Kidney (tissue), 14 donors: ENCODE measurements around the gene SELP. TPM values are rescaled to one million over a fixed set of nuclear protein-coding genes. Genes with fewer than 3 reads are reported as not detected.

Experiments used
- DNase-seq, 5 donors: peaks; one replicate each; pipeline ENCODE4 v3.0.0-alpha.2; 2013 to 2020
- FAIRE-seq: peaks from 2 replicates; lab custom pipeline; 2012; peaks lifted over from hg19 to GRCh38; lab: Jason Lieb, UNC
- H3K27ac ChIP-seq, 2 donors: one replicate each; pipeline ENCODE4 v1.7.0; 2013; ENCODE audit warnings: low read depth in 2 of 2, low read length in 2 of 2, inconsistent platforms in 1 of 2
- H3K27me3 ChIP-seq: one replicate; pipeline ENCODE4 v1.7.1; 2013; ENCODE audit warnings: low read length, inconsistent platforms; ENCODE audit not compliant: control insufficient read depth, insufficient read depth
- H3K36me3 ChIP-seq, 3 donors: one replicate each; pipeline versions ENCODE4 v1.7.0 to v1.7.1; 2013; ENCODE audit warnings: low read length in 3 of 3, control low read depth in 1 of 3, inconsistent platforms in 1 of 3; ENCODE audit not compliant: insufficient read depth in 3 of 3, control insufficient read depth in 2 of 3
- H3K4me1 ChIP-seq, 3 donors: one replicate each; pipeline versions ENCODE4 v1.7.0 to v1.7.1; 2013; ENCODE audit warnings: low read length in 3 of 3, inconsistent platforms in 1 of 3, low read depth in 1 of 3; ENCODE audit not compliant: control insufficient read depth in 2 of 3, insufficient read depth in 2 of 3
- H3K4me3 ChIP-seq, 3 donors: one replicate each; pipeline versions ENCODE4 v1.7.0 to v1.8.1; 2013; ENCODE audit warnings: low read length in 3 of 3, control low read depth in 1 of 3, inconsistent platforms in 1 of 3
- H3K9ac ChIP-seq, 3 donors: one replicate each; pipeline versions ENCODE4 v1.7.0 to v1.7.1; 2013; ENCODE audit warnings: low read length in 3 of 3, control low read depth in 1 of 3, inconsistent platforms in 1 of 3
- H3K9me3 ChIP-seq, 3 donors: one replicate each; pipeline versions ENCODE4 v1.7.0 to v1.7.1; 2013; ENCODE audit warnings: low read length in 3 of 3, control low read depth in 1 of 3, inconsistent platforms in 1 of 3; ENCODE audit not compliant: control insufficient read depth in 2 of 3, insufficient read depth in 1 of 3
- intact Hi-C: fragments of 100-400 bp; cut with DNase I; formaldehyde crosslinking; loops from one replicate; pipeline ENCODE4 v1.11.1; 2022
- polyA plus RNA-seq: library from polyadenylated mRNA; stranded (reverse); fragments of 350-450 nt; fragmentation: Illumina TruSeq; extraction: RNeasy Lipid Tissue Mini Kit (QIAGEN cat#74804); gene quantifications from one replicate; pipeline ENCODE4 v1.2.3, GENCODE V29; 2014; ENCODE audit warnings: low read depth, low replicate concordance; ENCODE audit not compliant: insufficient read depth
- total RNA-seq: library from RNA; stranded (reverse); fragmentation: NEBNext Ultra II Directional; extraction: Animal tissue kit (Norgen Biotek cat#: 25700); gene quantifications from one replicate; pipeline ENCODE4 v1.2.1, GENCODE V29; 2021
- TF ChIP-seq, protein P1 (sequence below): IDR thresholded peaks from 3 replicates; pipeline ENCODE4 v1.5.1; 2012; ENCODE audit warnings: mild to moderate bottlenecking, moderate library complexity, borderline replicate concordance; ENCODE audit not compliant: insufficient read depth; ENCODE audit errors: extremely low read depth
- donor health status: control.
- donor health status: control.
- donor health status: control.
- donor health status: control.
- donor health status: control.
- donor health status: DM: yes; HTN: yes; CAD: no.
- donor health status: Normal renal cell carcinoma (clear cell type).

The SELP gene
- total and polyA plus RNA-seq, 2 donors from 2014 or later: 12.5 to 19.4 TPM

- DNase-seq (peak in 2 of 5 donors; percentile 40 to 59), FAIRE-seq (no peak)
- H3K9me3 ChIP-seq: peaks cover 0 to 4% (median 0%) of the 10 kb centered on the region in 3 donors
- no peaks in the 10 kb centered on the region for H3K4me1 ChIP-seq
- no peaks in the 10 kb centered on the region for H3K27me3 ChIP-seq
- H3K27ac ChIP-seq: no peak overlapping the region
- H3K36me3 ChIP-seq: no peaks in the 10 kb centered on the region
- H3K4me3 ChIP-seq: no peak overlapping the region
- no peak overlapping the region for H3K9ac ChIP-seq
- TF ChIP-seq, protein P1, sequence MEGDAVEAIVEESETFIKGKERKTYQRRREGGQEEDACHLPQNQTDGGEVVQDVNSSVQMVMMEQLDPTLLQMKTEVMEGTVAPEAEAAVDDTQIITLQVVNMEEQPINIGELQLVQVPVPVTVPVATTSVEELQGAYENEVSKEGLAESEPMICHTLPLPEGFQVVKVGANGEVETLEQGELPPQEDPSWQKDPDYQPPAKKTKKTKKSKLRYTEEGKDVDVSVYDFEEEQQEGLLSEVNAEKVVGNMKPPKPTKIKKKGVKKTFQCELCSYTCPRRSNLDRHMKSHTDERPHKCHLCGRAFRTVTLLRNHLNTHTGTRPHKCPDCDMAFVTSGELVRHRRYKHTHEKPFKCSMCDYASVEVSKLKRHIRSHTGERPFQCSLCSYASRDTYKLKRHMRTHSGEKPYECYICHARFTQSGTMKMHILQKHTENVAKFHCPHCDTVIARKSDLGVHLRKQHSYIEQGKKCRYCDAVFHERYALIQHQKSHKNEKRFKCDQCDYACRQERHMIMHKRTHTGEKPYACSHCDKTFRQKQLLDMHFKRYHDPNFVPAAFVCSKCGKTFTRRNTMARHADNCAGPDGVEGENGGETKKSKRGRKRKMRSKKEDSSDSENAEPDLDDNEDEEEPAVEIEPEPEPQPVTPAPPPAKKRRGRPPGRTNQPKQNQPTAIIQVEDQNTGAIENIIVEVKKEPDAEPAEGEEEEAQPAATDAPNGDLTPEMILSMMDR: no peak
- intact Hi-C loops: no loop called here
Measured at GRCh38 chr1:169565335-169566271, 64.3 kb downstream of the SELP start.

DNA sequence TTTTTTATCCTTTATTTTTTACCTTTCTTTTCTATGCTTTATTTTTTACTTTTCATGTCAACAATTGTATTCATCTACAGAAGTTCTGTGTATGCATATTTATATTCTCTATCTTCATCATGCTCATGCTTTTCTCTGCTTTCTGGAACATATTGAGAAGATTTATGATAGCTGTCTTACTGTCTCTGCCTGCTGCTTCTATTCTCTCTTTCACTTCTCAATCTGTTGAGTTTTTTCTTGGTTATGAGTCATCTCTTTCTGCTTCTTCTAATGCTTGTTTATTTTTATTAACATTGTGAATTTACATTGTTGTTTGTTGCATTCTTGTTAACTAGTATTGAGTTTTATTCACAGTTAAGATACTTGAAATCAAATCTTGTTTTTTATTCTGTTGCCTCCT lies 66.3 kb downstream of the SELP start:
- Histone ChIP-seq H3K27me3 (no peaks in the 10 kb centered on the region), H3K4me3 (no peak overlapping the region), H3K9me3 (peaks cover 0 to 4% (median 0%) of the 10 kb centered on the region in 3 donors), H3K4me1 (no peaks in the 10 kb centered on the region), H3K9ac (no peak overlapping the region), H3K36me3 (no peaks in the 10 kb centered on the region), H3K27ac (no peak overlapping the region)
- DNase-seq (no peak), FAIRE-seq (no peak)
- TF ChIP-seq, protein P1: no peak
- intact Hi-C loops: no loop called here

- DNase-seq (no peak), FAIRE-seq (no peak)
- Histone ChIP-seq H3K36me3 (no peaks in the 10 kb centered on the region), H3K9ac (no peak overlapping the region), H3K27me3 (no peaks in the 10 kb centered on the region), H3K9me3 (peaks cover 0 to 4% (median 0%) of the 10 kb centered on the region in 3 donors), H3K27ac (no peak overlapping the region), H3K4me3 (no peak overlapping the region), H3K4me1 (no peaks in the 10 kb centered on the region)
- intact Hi-C loops: no loop called here
- TF ChIP-seq, protein P1: no peak
Measured at GRCh38 chr1:169563019-169563615, 66.8 kb downstream of the SELP start.
